ENCODE measurements around the gene DMXL1.
"Not testable (repeated sequence)": the region's sequence is repeated elsewhere in the genome, so short reads cannot be mapped to it uniquely, and the experiment has no call there.

The DMXL1 gene

GRCh38 chr5:119071561-119071995, 691 bp downstream of the DMXL1 start:
- H3K9ac ChIP-seq (ENCODE audit: low read depth, low read length), result peak overlapping the region; percentile 75
- H3K36me3 ChIP-seq (ENCODE audit: control insufficient read depth, insufficient read depth, low read length), result no peaks in the 10 kb centered on the region
- H3K4me1 ChIP-seq (ENCODE audit: control insufficient read depth, insufficient read depth, low read length), result peaks cover 25% of the 10 kb centered on the region
- H3K4me3 ChIP-seq (ENCODE audit: low read depth, low read length), result peak overlapping the region; percentile 86
- no peaks in the 10 kb centered on the region for H3K9me3 ChIP-seq (ENCODE audit: control insufficient read depth, insufficient read depth, low read length)
- no peaks in the 10 kb centered on the region for H3K27me3 ChIP-seq (ENCODE audit: control insufficient read depth, insufficient read depth, low read length)
- H3K27ac ChIP-seq (ENCODE audit: low read depth, low read length), result peak overlapping the region; percentile 88

- Histone ChIP-seq H3K4me1 (ENCODE audit: control insufficient read depth, insufficient read depth, low read length) (peaks cover 25% of the 10 kb centered on the region), H3K27ac (ENCODE audit: low read depth, low read length) (peak overlapping the region; percentile 26), H3K27me3 (ENCODE audit: control insufficient read depth, insufficient read depth, low read length) (no peaks in the 10 kb centered on the region), H3K4me3 (ENCODE audit: low read depth, low read length) (peak overlapping the region; percentile 86), H3K9me3 (ENCODE audit: control insufficient read depth, insufficient read depth, low read length) (no peaks in the 10 kb centered on the region), H3K9ac (ENCODE audit: low read depth, low read length) (no peak overlapping the region), H3K36me3 (ENCODE audit: control insufficient read depth, insufficient read depth, low read length) (no peaks in the 10 kb centered on the region)
These were observed 1.6 kb downstream of the DMXL1 start for GRCh38 chr5:119072496-119072895.

DNA sequence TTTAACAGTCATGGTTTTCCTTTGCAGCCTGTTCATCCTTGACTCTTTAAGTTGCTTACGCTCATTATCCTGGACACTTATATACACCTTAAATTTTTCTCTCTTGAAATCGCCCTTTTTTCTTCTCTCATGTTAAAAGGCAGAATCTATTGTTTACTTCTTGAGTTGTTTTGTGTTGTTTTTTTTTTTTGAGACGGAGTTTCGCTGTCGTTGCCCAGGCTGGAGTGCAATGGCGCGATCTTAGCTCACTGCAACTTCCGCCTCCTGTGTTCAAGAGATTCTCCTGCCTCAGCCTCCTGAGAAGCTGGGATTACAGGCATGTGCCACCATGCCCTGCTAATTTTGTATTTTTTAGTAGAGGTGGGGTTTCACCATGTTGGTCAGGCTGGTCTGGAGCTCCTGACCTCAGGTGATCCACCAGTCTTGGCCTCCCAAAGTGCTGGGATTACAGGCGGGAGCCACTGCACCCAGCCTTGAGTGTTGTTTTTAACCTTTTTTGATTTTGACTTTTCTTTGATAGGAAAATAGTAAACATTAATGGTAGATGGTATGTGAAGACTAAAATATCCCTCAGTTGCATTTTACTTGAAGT, 3.0 kb downstream of the DMXL1 start:
- Histone ChIP-seq H3K4me3 (ENCODE audit: low read depth, low read length) (peak overlapping the region; percentile 86; the same call in 1 of the 2 replicates), H3K27ac (ENCODE audit: low read depth, low read length) (peak overlapping the region; percentile 16)

GRCh38 chr5:119074419-119074818, 3.5 kb downstream of the DMXL1 start:
- Histone ChIP-seq H3K9ac (ENCODE audit: low read depth, low read length) (no peak overlapping the region), H3K4me3 (ENCODE audit: low read depth, low read length) (no peak overlapping the region)

More for the DNA sequence above, 3.0 kb downstream of the DMXL1 start:
- H3K27me3 ChIP-seq (ENCODE audit: control insufficient read depth, insufficient read depth, low read length); H3K9ac ChIP-seq (ENCODE audit: low read depth, low read length); H3K9me3 ChIP-seq (ENCODE audit: control insufficient read depth, insufficient read depth, low read length); H3K36me3 ChIP-seq (ENCODE audit: control insufficient read depth, insufficient read depth, low read length): not testable (repeated sequence)
- H3K4me1 ChIP-seq (ENCODE audit: control insufficient read depth, insufficient read depth, low read length), result peaks cover 35% of the 10 kb centered on the region

GRCh38 chr5:119075269-119075668, 4.4 kb downstream of the DMXL1 start:
- H3K36me3 ChIP-seq (ENCODE audit: control insufficient read depth, insufficient read depth, low read length); H3K27ac ChIP-seq (ENCODE audit: low read depth, low read length); H3K9me3 ChIP-seq (ENCODE audit: control insufficient read depth, insufficient read depth, low read length); H3K4me3 ChIP-seq (ENCODE audit: low read depth, low read length); H3K9ac ChIP-seq (ENCODE audit: low read depth, low read length); H3K27me3 ChIP-seq (ENCODE audit: control insufficient read depth, insufficient read depth, low read length): not testable (repeated sequence)
- peaks cover 47% of the 10 kb centered on the region for H3K4me1 ChIP-seq (ENCODE audit: control insufficient read depth, insufficient read depth, low read length)

More at GRCh38 chr5:119074419-119074818, 3.5 kb downstream of the DMXL1 start:
- Histone ChIP-seq H3K27ac (ENCODE audit: low read depth, low read length) (peak overlapping the region; percentile 16), H3K36me3 (ENCODE audit: control insufficient read depth, insufficient read depth, low read length) (no peaks in the 10 kb centered on the region), H3K27me3 (ENCODE audit: control insufficient read depth, insufficient read depth, low read length) (no peaks in the 10 kb centered on the region), H3K4me1 (ENCODE audit: control insufficient read depth, insufficient read depth, low read length) (peaks cover 41% of the 10 kb centered on the region), H3K9me3 (ENCODE audit: control insufficient read depth, insufficient read depth, low read length) (no peaks in the 10 kb centered on the region)

DNA sequence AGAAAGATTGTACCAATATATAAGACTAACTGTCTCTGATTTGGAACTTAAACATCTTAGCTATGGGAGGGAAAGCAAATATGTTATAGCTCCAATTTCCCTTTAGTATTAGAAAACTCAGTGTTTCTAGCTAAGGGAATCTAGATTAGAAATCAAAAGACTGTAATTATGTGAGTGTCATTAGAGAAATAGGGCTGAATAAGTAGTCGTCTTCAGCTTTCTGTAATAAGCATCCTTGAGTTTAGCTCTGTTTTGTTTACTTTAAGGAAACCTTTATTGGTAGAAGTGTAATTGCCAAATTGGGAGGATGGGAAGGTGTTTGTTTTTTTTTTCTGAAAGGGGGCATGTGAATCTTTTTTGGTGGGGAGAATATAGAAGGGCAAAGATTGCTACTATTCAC, 5.2 kb downstream of the DMXL1 start:
- H3K9me3 ChIP-seq (ENCODE audit: control insufficient read depth, insufficient read depth, low read length), result no peaks in the 10 kb centered on the region
- H3K27ac ChIP-seq (ENCODE audit: low read depth, low read length), result no peak overlapping the region
- no peak overlapping the region for H3K9ac ChIP-seq (ENCODE audit: low read depth, low read length)
- peaks cover 55% of the 10 kb centered on the region for H3K4me1 ChIP-seq (ENCODE audit: control insufficient read depth, insufficient read depth, low read length)
- no peak overlapping the region for H3K4me3 ChIP-seq (ENCODE audit: low read depth, low read length)
- no peaks in the 10 kb centered on the region for H3K27me3 ChIP-seq (ENCODE audit: control insufficient read depth, insufficient read depth, low read length)
- no peaks in the 10 kb centered on the region for H3K36me3 ChIP-seq (ENCODE audit: control insufficient read depth, insufficient read depth, low read length)

GRCh38 chr5:119077444-119077843, 6.6 kb downstream of the DMXL1 start:
- peaks cover 60% of the 10 kb centered on the region for H3K4me1 ChIP-seq (ENCODE audit: control insufficient read depth, insufficient read depth, low read length)

GRCh38 chr5:119078071-119078846, 7.4 kb downstream of the DMXL1 start:
- Histone ChIP-seq H3K4me1 (ENCODE audit: control insufficient read depth, insufficient read depth, low read length) (peaks cover 54% of the 10 kb centered on the region), H3K4me3 (ENCODE audit: low read depth, low read length) (no peak overlapping the region)

More at GRCh38 chr5:119077444-119077843, 6.6 kb downstream of the DMXL1 start:
- H3K36me3 ChIP-seq (ENCODE audit: control insufficient read depth, insufficient read depth, low read length), result no peaks in the 10 kb centered on the region
- no peaks in the 10 kb centered on the region for H3K9me3 ChIP-seq (ENCODE audit: control insufficient read depth, insufficient read depth, low read length)
- no peak overlapping the region for H3K27ac ChIP-seq (ENCODE audit: low read depth, low read length)
- no peak overlapping the region for H3K9ac ChIP-seq (ENCODE audit: low read depth, low read length)
- no peak overlapping the region for H3K4me3 ChIP-seq (ENCODE audit: low read depth, low read length)
- no peaks in the 10 kb centered on the region for H3K27me3 ChIP-seq (ENCODE audit: control insufficient read depth, insufficient read depth, low read length)

DNA sequence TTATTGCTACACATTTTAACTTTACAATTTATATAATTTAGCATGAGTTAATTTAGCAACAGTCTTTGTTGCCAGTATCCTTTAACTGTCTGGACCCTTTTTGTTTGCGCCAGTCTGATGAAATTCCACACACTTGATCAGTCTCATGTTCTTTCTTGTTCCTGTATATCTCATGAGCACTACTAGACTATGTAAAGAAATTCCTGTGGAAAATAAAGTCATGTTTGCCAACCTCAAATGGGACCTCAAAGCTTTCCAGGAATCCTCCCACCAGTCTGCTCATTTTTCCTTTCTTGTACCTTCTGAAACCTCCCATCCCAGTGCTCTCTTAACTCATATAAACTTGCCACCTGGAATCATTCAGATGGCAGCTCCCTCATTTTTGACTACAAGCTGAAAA, 8.0 kb downstream of the DMXL1 start:
- Histone ChIP-seq H3K4me1 (ENCODE audit: control insufficient read depth, insufficient read depth, low read length) (peaks cover 54% of the 10 kb centered on the region), H3K36me3 (ENCODE audit: control insufficient read depth, insufficient read depth, low read length) (no peaks in the 10 kb centered on the region), H3K27ac (ENCODE audit: low read depth, low read length) (peak overlapping the region; percentile 99), H3K9me3 (ENCODE audit: control insufficient read depth, insufficient read depth, low read length) (no peaks in the 10 kb centered on the region), H3K9ac (ENCODE audit: low read depth, low read length) (peak overlapping the region; percentile 80), H3K4me3 (ENCODE audit: low read depth, low read length) (peak overlapping the region; percentile 49), H3K27me3 (ENCODE audit: control insufficient read depth, insufficient read depth, low read length) (no peaks in the 10 kb centered on the region)

More at GRCh38 chr5:119078071-119078846, 7.4 kb downstream of the DMXL1 start:
- peak overlapping the region; percentile 99 for H3K27ac ChIP-seq (ENCODE audit: low read depth, low read length)
- H3K9ac ChIP-seq (ENCODE audit: low read depth, low read length), result peak overlapping the region; percentile 80
- no peaks in the 10 kb centered on the region for H3K36me3 ChIP-seq (ENCODE audit: control insufficient read depth, insufficient read depth, low read length)
- no peaks in the 10 kb centered on the region for H3K9me3 ChIP-seq (ENCODE audit: control insufficient read depth, insufficient read depth, low read length)
- no peaks in the 10 kb centered on the region for H3K27me3 ChIP-seq (ENCODE audit: control insufficient read depth, insufficient read depth, low read length)

DNA sequence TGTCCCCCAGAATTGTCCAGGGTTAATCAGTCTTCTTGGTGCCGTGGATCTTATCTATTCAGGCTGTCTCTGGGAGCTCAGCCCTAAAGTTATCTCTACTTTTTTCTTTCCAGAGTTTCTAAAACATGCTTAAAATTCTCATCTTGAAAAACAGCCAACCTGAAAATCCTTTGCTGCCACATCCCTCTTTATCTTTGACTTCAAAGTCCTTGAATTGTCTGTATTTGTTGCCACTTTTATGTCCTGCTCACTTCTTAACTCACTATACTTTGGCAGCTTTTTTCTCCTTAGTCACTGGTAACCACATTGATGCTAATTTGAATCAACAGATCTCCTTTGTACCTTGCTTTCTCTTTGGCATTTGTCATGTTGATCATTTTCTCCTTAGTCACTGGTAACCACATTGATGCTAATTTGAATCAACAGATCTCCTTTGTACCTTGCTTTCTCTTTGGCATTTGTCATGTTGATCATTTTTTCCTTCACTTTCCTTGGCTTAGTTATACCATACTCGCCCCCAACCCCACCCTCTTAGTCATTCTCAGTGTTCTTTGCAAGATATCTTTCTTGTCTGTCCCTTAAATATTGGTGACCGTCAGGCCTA, 8.5 kb downstream of the DMXL1 start:
- H3K9me3 ChIP-seq (ENCODE audit: control insufficient read depth, insufficient read depth, low read length), result no peaks in the 10 kb centered on the region
- H3K4me1 ChIP-seq (ENCODE audit: control insufficient read depth, insufficient read depth, low read length), result peaks cover 49% of the 10 kb centered on the region
- H3K9ac ChIP-seq (ENCODE audit: low read depth, low read length), result peak overlapping the region; percentile 80
- H3K4me3 ChIP-seq (ENCODE audit: low read depth, low read length), result peak overlapping the region; percentile 49
- no peaks in the 10 kb centered on the region for H3K36me3 ChIP-seq (ENCODE audit: control insufficient read depth, insufficient read depth, low read length)
- peak overlapping the region; percentile 99 for H3K27ac ChIP-seq (ENCODE audit: low read depth, low read length)
- no peaks in the 10 kb centered on the region for H3K27me3 ChIP-seq (ENCODE audit: control insufficient read depth, insufficient read depth, low read length)

- Histone ChIP-seq H3K27ac (ENCODE audit: low read depth, low read length) (peak overlapping the region; percentile 99), H3K4me3 (ENCODE audit: low read depth, low read length) (no peak overlapping the region), H3K27me3 (ENCODE audit: control insufficient read depth, insufficient read depth, low read length) (no peaks in the 10 kb centered on the region), H3K4me1 (ENCODE audit: control insufficient read depth, insufficient read depth, low read length) (peaks cover 42% of the 10 kb centered on the region), H3K9ac (ENCODE audit: low read depth, low read length) (0 out of 2 replicates have a peak overlapping the region, but pooled peaks have one; percentile 62), H3K36me3 (ENCODE audit: control insufficient read depth, insufficient read depth, low read length) (no peaks in the 10 kb centered on the region; the same call in 1 of the 2 replicates), H3K9me3 (ENCODE audit: control insufficient read depth, insufficient read depth, low read length) (peaks cover 5% of the 10 kb centered on the region; the same call in 1 of the 2 replicates)
These were observed 10.0 kb downstream of the DMXL1 start for GRCh38 chr5:119080936-119081335.

Measured in HUES48 (cell line).